ENCODE results near the gene CACYBP. TPM values are rescaled to one million over a fixed set of nuclear protein-coding genes. Genes with fewer than 3 reads are reported as not detected.

Gene CACYBP
- total RNA-seq, 1 donor from 2014 or later = 95.0 TPM

DNA sequence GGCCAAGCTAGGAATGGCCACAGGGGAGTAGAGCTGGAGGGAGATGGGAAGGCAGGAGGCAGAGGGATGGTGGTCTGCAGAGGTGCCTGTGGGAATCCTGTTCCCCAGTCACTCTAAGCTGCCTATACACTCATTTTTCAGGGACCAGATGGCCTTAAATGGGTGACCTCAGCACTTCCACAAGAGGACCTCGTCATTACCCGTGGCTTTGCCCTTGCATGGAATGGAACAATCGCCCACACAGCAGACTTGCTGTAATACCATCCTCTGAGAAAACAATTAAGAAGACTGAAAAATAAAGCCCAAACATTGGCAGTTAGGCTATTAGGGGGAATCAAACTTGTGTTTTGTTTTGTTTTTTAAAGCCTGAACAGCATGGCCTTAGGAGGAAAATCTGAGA, 55.0 kb downstream of the CACYBP start:
- H3K4me1 ChIP-seq (ENCODE audit: insufficient read depth, low read length) = no peaks in the 10 kb centered on the region
- no peaks in the 10 kb centered on the region for H3K36me3 Mint-ChIP-seq (ENCODE audit: low read depth, unreplicated experiment)
- no peak overlapping the region for H3K27ac Mint-ChIP-seq (ENCODE audit: unreplicated experiment)
- no peak overlapping the region for H3K27ac ChIP-seq (ENCODE audit: low read depth, low read length)
- H3K9me3 Mint-ChIP-seq (ENCODE audit: unreplicated experiment) = peaks cover 3% of the 10 kb centered on the region
- H3K27me3 ChIP-seq (ENCODE audit: insufficient read depth, low read length) = no peaks in the 10 kb centered on the region
- TF ChIP-seq EZH2 (IDR thresholded peaks at IDR 0.05; ENCODE audit: insufficient read depth, low read length) = no peak
- TF ChIP-seq, protein P1, sequence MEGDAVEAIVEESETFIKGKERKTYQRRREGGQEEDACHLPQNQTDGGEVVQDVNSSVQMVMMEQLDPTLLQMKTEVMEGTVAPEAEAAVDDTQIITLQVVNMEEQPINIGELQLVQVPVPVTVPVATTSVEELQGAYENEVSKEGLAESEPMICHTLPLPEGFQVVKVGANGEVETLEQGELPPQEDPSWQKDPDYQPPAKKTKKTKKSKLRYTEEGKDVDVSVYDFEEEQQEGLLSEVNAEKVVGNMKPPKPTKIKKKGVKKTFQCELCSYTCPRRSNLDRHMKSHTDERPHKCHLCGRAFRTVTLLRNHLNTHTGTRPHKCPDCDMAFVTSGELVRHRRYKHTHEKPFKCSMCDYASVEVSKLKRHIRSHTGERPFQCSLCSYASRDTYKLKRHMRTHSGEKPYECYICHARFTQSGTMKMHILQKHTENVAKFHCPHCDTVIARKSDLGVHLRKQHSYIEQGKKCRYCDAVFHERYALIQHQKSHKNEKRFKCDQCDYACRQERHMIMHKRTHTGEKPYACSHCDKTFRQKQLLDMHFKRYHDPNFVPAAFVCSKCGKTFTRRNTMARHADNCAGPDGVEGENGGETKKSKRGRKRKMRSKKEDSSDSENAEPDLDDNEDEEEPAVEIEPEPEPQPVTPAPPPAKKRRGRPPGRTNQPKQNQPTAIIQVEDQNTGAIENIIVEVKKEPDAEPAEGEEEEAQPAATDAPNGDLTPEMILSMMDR (IDR thresholded peaks at IDR 0.05; ENCODE audit: insufficient read depth, low read depth, low read length) = no peak
- no peak overlapping the region for H3K4me2 ChIP-seq (ENCODE audit: low read length)
- H3K79me2 ChIP-seq (ENCODE audit: insufficient read depth, low read length) = no peaks in the 10 kb centered on the region
- no peak overlapping the region for H3K4me3 Mint-ChIP-seq (ENCODE audit: unreplicated experiment)
- no peak for FAIRE-seq
- H3K4me1 Mint-ChIP-seq (ENCODE audit: low read depth, unreplicated experiment) = peaks cover 7% of the 10 kb centered on the region
- DNase-seq (ENCODE audit: low read depth) = no peak
- H3K27me3 Mint-ChIP-seq (ENCODE audit: low read depth, unreplicated experiment) = peaks cover 5% of the 10 kb centered on the region
- no peaks in the 10 kb centered on the region for H3K9me3 ChIP-seq (ENCODE audit: insufficient read depth, low read depth, low read length)
- no peaks in the 10 kb centered on the region for H4K20me1 ChIP-seq (ENCODE audit: insufficient read depth, low read length)
- H3K9ac ChIP-seq (ENCODE audit: low read length) = no peak overlapping the region
- H3K4me3 ChIP-seq (ENCODE audit: insufficient read depth, low read depth, low read length) = no peak overlapping the region
- no peak overlapping the region for H2AFZ ChIP-seq (ENCODE audit: low read depth, low read length)
- H3K36me3 ChIP-seq (ENCODE audit: insufficient read depth, low read length) = no peaks in the 10 kb centered on the region

Other genes starting within 250 kb of the CACYBP start
- gene MRPS14, start 23.5 kb downstream of the CACYBP start, total RNA-seq = 20.3 and 23.7 TPM in 2 replicates
- 0.16 and 0.29 TPM in 2 replicates for gene TNN, start 67.9 kb downstream of the CACYBP start, total RNA-seq
- 5.0 and 5.2 TPM in 2 replicates for gene KIAA0040, start 192.8 kb downstream of the CACYBP start, total RNA-seq

Measured in astrocyte (in vitro differentiated cells and primary cell).